Large intestine (tissue), 3 donors: Measurements from ENCODE around the gene LALBA. TPM values are rescaled to one million over a fixed set of nuclear protein-coding genes. Genes with fewer than 3 reads are reported as not detected.
"Not testable (repeated sequence)": the region's sequence is repeated elsewhere in the genome, so short reads cannot be mapped to it uniquely, and the experiment has no call there.

ENCODE experiments used
- DNase-seq, 2 donors: peaks; one replicate each; pipeline versions ENCODE4 v3.0.0 to v3.0.0-alpha.2; 2013
- H3K27ac ChIP-seq: one replicate; pipeline ENCODE4 v1.5.1; 2013; ENCODE audit warnings: low read length
- H3K27me3 ChIP-seq: 2 replicates; pipeline ENCODE4 v1.6.1; 2013; ENCODE audit warnings: low read length; ENCODE audit not compliant: control insufficient read depth, insufficient read depth
- H3K36me3 ChIP-seq: 2 replicates; pipeline ENCODE4 v1.6.1; 2013; ENCODE audit warnings: low read length; ENCODE audit not compliant: control insufficient read depth, insufficient read depth
- H3K4me1 ChIP-seq: one replicate; pipeline ENCODE4 v1.6.1; 2013; ENCODE audit warnings: low read length; ENCODE audit not compliant: control insufficient read depth, insufficient read depth
- H3K4me3 ChIP-seq: one replicate; pipeline ENCODE4 v1.5.1; 2013; ENCODE audit warnings: low read length
- H3K9me3 ChIP-seq: one replicate; pipeline ENCODE4 v1.6.1; 2013; ENCODE audit warnings: mild to moderate bottlenecking, low read depth, low read length, moderate library complexity; ENCODE audit not compliant: control insufficient read depth
- whole genome bisulfite sequencing: methylation state at CpG from one replicate; pipeline ENCODE4 v1.1.5; 2013; ENCODE audit warnings: low lambda C conversion rate; ENCODE audit not compliant: insufficient coverage; 5-methylcytosine and 5-hydroxymethylcytosine counted together
- polyA plus RNA-seq: library from polyadenylated mRNA; unstranded; fragments of 120-200 nt; gene quantifications from one replicate; pipeline ENCODE4 v1.2.1, GENCODE V29; 2013

LALBA gene
- polyA plus RNA-seq, 1 donor, result not detected

GRCh38 chr12:48580831-48581230, 11.0 kb upstream of the LALBA start:
- Histone ChIP-seq H3K27ac (no peak overlapping the region), H3K9me3 (no peaks in the 10 kb centered on the region), H3K4me3 (no peak overlapping the region), H3K4me1 (no peaks in the 10 kb centered on the region), H3K27me3 (no peaks in the 10 kb centered on the region), H3K36me3 (no peaks in the 10 kb centered on the region)
- no peak for DNase-seq
- WGBS, result 100% methylated on average over 1 of the region's 5 CpGs

DNA sequence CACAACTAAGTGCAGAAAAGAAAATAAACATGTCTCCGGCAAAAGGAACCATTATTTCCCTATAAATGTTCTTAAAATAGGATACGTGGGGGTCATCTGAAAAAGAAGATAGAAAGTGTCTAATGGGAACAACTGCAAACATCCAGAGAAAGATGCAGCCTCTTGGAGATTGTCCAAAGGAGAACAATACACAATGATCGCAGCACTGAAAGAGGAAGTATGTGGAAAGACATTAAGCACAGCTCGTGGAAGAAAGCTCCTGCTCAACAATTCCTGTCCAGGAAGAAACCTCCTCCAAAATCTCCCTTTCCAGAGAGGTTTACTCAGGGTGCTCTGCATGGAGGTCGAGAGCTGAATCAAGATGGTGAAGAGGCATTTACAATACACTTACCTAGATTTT, 2.5 kb upstream of the LALBA start:
- 61% methylated on average over 2 of the region's 5 CpGs for WGBS
- H3K4me3 ChIP-seq, result no peak overlapping the region
- no peaks in the 10 kb centered on the region for H3K9me3 ChIP-seq
- H3K27ac ChIP-seq, result no peak overlapping the region
- H3K4me1 ChIP-seq, result no peaks in the 10 kb centered on the region
- peaks cover 5% of the 10 kb centered on the region for H3K27me3 ChIP-seq
- no peaks in the 10 kb centered on the region for H3K36me3 ChIP-seq
- DNase-seq, result no peak

DNA sequence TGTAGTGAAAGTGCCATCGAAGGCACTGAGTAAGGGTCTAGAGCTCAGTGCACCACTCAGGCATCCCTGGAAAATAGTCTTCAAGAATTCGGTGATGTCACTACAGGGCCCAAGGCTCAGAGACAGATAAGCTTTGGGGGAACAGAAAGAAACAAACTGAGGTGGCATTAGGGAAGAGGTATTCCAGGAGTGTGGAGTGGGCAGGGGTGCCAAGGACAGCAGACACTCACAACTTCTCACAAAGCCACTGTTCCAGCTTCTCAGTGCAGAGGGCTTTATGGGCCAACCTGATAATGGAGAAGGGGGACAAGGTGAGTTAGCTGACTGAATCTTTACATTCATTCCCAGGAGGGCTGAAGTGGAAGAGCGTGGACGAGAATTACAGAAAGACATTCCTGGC, 2.1 kb downstream of the LALBA start:
- no peak for DNase-seq
- Histone ChIP-seq H3K4me3 (no peak overlapping the region), H3K36me3 (no peaks in the 10 kb centered on the region), H3K9me3 (no peaks in the 10 kb centered on the region), H3K27me3 (peaks cover 5% of the 10 kb centered on the region), H3K27ac (no peak overlapping the region), H3K4me1 (no peaks in the 10 kb centered on the region)
- no CpG with 5 or more reads among the region's 4 CpGs for WGBS

- Histone ChIP-seq H3K4me3 (no peak overlapping the region), H3K4me1 (no peaks in the 10 kb centered on the region), H3K9me3 (no peaks in the 10 kb centered on the region), H3K27ac (no peak overlapping the region), H3K27me3 (peaks cover 2% of the 10 kb centered on the region), H3K36me3 (no peaks in the 10 kb centered on the region)
- DNase-seq, result no peak
- WGBS, result no CpG with 5 or more reads among the region's 4 CpGs
Observed at GRCh38 chr12:48557919-48558318, 11.9 kb downstream of the LALBA start.

DNA sequence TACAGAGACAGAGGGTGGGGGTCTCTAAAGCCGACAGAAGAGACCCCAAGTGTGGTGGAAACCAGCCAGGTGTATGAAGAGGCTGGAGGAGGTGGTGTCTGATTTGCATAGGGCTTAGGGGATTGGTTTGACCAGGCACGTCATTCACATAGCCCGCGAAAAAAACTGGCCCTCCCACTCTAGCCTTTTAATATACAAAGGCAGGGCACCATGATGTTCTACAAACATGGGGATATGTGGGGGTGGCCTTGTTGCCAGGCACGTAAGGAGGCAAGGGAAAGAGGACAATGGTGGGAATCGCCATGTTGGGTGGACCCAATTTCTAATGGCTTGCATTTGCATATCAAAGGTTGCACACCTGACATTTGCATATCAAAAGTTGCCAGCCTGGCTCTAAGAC, 13.2 kb downstream of the LALBA start:
- no peak overlapping the region for H3K27ac ChIP-seq
- no peaks in the 10 kb centered on the region for H3K9me3 ChIP-seq
- no CpG with 5 or more reads among the region's 6 CpGs for WGBS
- H3K4me3 ChIP-seq, result no peak overlapping the region
- DNase-seq, result no peak
- no peaks in the 10 kb centered on the region for H3K27me3 ChIP-seq
- no peaks in the 10 kb centered on the region for H3K4me1 ChIP-seq
- H3K36me3 ChIP-seq, result no peaks in the 10 kb centered on the region

DNA sequence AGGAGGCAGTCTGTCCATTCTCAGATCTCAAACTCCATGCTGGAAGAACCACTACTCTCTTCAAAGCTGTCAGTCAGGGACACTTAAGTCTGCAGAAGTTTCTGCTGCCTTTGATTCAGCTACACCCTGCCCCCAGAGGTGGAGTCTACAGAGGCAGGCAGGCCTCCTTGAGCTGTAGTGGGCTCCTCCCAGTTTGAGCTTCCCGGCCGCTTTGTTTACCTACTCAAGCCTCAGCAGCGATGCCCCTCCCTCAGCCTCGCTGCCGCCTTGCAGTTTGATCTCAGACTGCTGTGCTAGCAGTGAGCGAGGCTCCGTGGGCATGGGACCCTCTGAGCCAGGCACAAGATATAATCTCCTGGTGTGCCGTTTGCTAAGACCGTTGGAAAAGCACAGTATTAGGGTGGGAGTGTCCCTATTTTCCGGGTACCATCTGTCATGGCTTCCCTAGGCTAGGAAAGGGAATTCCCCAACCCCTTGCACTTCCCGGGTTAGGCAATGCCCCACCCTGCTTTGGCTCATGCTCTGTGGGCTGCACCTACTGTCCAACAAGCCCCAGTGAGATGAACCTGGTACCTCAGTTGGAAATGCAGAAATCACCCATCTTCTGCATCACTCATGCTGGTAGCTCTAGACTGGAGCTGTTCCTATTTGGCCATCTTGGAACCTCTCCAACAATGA, 16.0 kb downstream of the LALBA start:
- H3K27me3 ChIP-seq, H3K27ac ChIP-seq, DNase-seq, H3K36me3 ChIP-seq, H3K4me1 ChIP-seq, H3K4me3 ChIP-seq, H3K9me3 ChIP-seq: not testable (repeated sequence)
- WGBS, result no CpG with 5 or more reads among the region's 11 CpGs

DNA sequence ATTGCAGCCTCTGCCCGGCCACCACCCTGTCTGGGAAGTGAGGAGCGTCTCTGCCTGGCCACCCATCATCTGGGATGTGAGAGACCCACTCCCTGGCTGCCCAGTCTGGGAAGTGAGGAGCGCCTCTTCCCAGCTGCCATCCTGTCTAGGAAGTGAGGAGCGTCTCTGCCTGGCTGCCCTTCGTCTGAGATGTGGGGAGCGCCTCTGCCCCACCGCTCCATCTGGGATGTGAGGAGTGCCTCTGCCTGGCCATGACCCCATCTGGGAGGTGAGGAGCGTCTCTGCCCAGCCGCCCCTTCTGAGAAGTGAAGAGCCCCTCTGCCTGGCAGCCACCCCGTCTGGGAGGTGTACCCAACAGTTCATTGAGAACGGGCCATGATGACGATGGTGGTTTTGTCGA, 18.2 kb downstream of the LALBA start:
- WGBS, result no CpG with 5 or more reads among the region's 13 CpGs
- not testable (repeated sequence) for H3K4me3 ChIP-seq, H3K9me3 ChIP-seq, DNase-seq, H3K4me1 ChIP-seq, H3K27ac ChIP-seq, H3K27me3 ChIP-seq, H3K36me3 ChIP-seq

GRCh38 chr12:48547012-48547411, 22.8 kb downstream of the LALBA start:
- not testable (repeated sequence) for H3K36me3 ChIP-seq, H3K4me3 ChIP-seq, H3K27ac ChIP-seq, H3K4me1 ChIP-seq, H3K27me3 ChIP-seq, DNase-seq, H3K9me3 ChIP-seq
- no CpG with 5 or more reads among the region's 3 CpGs for WGBS

DNA sequence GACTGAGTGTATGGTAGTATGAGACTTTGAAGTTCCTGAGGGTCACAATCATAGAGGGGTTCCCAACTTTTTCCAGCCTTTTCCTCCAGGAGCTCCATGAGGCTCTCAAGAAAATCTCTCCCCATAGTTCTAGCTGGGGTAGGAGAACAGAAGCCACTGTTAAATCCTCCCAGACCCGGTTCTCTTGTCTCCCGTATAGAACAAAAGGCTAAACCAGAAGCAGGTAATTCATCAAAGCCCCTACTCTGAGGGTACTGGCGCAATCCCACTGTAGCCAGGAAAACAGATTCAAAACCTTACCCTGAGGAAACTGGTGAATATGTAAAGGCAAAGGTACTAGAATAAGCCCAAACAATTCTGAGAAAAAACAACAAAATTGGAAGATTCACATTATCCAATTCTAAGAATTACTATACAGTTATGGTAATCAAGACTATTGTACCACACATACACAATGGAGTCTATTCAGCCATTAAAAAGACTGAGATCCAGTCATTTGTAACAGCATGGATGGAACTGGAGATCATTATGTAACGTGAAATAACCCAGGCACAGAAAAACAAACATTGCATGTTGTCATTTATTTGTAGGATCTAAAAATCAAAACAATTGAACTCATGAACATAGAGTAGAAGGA, 23.9 kb downstream of the LALBA start:
- H3K36me3 ChIP-seq, result no peaks in the 10 kb centered on the region
- WGBS, result no CpG with 5 or more reads among the region's 4 CpGs
- no peak for DNase-seq
- H3K4me1 ChIP-seq, result no peaks in the 10 kb centered on the region
- peaks cover 4% of the 10 kb centered on the region for H3K27me3 ChIP-seq
- no peaks in the 10 kb centered on the region for H3K9me3 ChIP-seq
- H3K4me3 ChIP-seq, result no peak overlapping the region
- no peak overlapping the region for H3K27ac ChIP-seq

GRCh38 chr12:48542300-48542928, 27.4 kb downstream of the LALBA start:
- WGBS, result no CpG with 5 or more reads among the region's 8 CpGs
- no peaks in the 10 kb centered on the region for H3K4me1 ChIP-seq
- H3K36me3 ChIP-seq, result no peaks in the 10 kb centered on the region
- H3K27me3 ChIP-seq, result peaks cover 4% of the 10 kb centered on the region
- H3K4me3 ChIP-seq, result no peak overlapping the region
- DNase-seq, result peak; percentile 2 to 8
- H3K9me3 ChIP-seq, result no peaks in the 10 kb centered on the region
- H3K27ac ChIP-seq, result no peak overlapping the region
